ENCODE data around the gene VPS18.

Gene VPS18

DNA sequence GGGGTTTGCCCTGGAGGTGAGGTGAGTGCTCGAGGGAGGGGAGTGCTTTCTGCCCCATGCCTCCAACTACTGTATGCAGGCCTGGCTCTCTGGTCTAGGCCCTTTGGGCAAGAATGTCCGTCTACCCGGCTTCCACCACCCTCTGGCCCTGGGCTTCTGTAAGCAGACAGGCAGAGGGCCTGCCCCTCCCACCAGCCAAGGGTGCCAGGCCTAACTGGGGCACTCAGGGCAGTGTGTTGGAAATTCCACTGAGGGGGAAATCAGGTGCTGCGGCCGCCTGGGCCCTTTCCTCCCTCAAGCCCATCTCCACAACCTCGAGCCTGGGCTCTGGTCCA lies 44.3 kb downstream of the VPS18 start:
- no peak for TF ChIP-seq ZFX (IDR thresholded peaks at IDR 0.05; ENCODE audit: borderline replicate concordance)
- TF ChIP-seq CTCF (IDR thresholded peaks at IDR 0.05) = no peak
- H3K27ac ChIP-seq = no peak overlapping the region

DNA sequence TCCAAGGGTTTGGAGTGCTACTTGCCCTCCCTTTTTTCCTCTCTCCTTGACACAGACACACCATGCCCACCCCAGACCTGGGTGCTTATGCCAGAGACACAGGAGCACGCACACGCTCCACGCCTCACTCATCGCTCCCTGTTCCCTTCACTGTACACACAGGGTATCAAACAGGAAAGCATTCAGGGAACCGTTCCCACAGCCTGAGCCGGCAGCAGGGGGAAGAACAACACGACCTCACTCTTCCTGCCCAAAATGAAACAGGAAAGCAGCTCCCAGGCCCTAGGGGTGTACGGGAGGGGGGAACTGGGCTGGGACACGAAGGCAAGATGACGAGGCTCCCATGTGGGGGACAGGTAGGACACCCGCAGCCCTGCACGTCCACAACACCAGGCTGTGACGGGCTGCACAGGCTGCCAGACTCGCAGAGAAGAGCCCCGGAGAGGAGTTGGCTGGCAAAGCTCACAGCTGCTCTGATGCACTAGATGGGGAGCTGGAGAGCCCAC lies 46.1 kb downstream of the VPS18 start:
- H3K27ac ChIP-seq = no peak overlapping the region; the same call in 1 of the 2 replicates
- no peak for TF ChIP-seq CTCF (IDR thresholded peaks at IDR 0.05)
- no peak for TF ChIP-seq ZFX (IDR thresholded peaks at IDR 0.05; ENCODE audit: borderline replicate concordance)

GRCh38 chr15:40941068-40941527 lies 46.8 kb downstream of the VPS18 start:
- H3K27ac ChIP-seq = peak overlapping the region; percentile 26; the same call in 1 of the 2 replicates
- TF ChIP-seq ZFX (IDR thresholded peaks at IDR 0.05; ENCODE audit: borderline replicate concordance) (no peak), CTCF (IDR thresholded peaks at IDR 0.05) (no peak)

DNA sequence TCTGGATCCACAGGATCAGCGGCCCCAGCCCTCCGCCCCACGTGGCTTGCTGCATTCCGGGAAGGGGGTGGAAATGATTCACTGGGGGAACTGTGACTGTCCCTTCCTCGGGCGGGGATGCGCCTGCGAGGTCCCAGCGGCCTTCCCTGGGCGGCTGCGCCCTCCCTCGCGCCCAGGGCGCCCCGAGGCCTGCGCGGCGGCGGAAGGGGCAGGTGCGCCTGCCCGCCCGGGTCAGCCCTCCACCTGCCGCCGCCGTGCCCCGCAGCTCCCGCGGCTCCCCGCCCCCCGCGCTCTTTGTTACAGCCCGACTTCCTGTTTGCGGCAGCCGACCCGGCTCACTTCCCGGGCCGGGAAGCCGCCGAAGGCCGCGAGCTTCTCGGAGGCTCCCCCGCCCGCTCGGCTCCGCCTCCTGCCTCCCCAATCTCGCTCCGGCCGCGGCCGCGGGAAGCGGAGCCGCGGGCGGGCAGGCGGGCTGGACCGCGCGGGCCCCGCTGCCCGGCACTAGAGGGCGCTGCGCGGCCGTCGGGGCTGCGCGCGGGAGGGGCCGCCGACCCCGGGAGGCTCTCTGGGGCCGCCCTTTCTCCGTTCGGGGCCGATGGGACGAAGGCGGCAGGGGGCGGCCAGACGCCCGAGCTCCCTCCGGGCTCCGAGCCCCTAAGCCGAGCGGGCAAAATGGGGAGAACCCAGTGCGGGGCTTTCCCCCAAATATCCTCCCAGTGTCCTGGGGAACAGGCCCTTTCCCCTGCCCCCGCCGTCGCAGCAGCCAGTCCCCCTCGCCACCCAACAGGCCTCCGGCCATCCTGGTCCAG lies 47.5 kb downstream of the VPS18 start:
- TF ChIP-seq ZFX (IDR thresholded peaks at IDR 0.05; ENCODE audit: borderline replicate concordance) (no peak), CTCF (IDR thresholded peaks at IDR 0.05) (peak; percentile 98)
- peak overlapping the region; percentile 26; the same call in 1 of the 2 replicates for H3K27ac ChIP-seq

- TF ChIP-seq ZFX (IDR thresholded peaks at IDR 0.05; ENCODE audit: borderline replicate concordance) = no peak
- TF ChIP-seq CTCF (IDR thresholded peaks at IDR 0.05) = no peak
- no peak overlapping the region for H3K27ac ChIP-seq
These were observed 48.1 kb downstream of the VPS18 start for GRCh38 chr15:40942337-40942854.

- no peak for TF ChIP-seq CTCF (IDR thresholded peaks at IDR 0.05)
- TF ChIP-seq ZFX (IDR thresholded peaks at IDR 0.05; ENCODE audit: borderline replicate concordance) = no peak
- no peak overlapping the region for H3K27ac ChIP-seq
These were observed 48.6 kb downstream of the VPS18 start for GRCh38 chr15:40942878-40943277.

Measured in 22Rv1 (cell line).